GM20431 (cell line): ENCODE results near the gene TNFRSF14.

Source experiments
- in situ Hi-C: fragments of 300-500 bp; cut with MseI, MboI; formaldehyde crosslinking; loops from one replicate; pipeline ENCODE4 v1.15.0; 2020; ENCODE audit warnings: low sequenced_read_pairs; ENCODE audit not compliant: unreplicated experiment

The TNFRSF14 gene

DNA sequence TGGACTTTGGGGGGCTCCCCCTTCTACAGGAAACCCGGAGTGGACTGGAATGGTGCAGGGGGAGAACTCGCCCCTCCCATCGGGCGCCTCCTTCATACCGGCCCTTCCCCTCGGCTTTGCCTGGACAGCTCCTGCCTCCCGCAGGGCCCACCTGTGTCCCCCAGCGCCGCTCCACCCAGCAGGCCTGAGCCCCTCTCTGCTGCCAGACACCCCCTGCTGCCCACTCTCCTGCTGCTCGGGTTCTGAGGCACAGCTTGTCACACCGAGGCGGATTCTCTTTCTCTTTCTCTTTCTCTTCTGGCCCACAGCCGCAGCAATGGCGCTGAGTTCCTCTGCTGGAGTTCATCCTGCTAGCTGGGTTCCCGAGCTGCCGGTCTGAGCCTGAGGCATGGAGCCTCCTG lies at the start of gene TNFRSF14:
Gene TNFRSF14, plus strand, starts transcription at position 95 of the 401 bp plus-strand sequence. Its CDS starts 294 bp downstream, at position 389.
- in situ Hi-C loops = no loop called here

DNA sequence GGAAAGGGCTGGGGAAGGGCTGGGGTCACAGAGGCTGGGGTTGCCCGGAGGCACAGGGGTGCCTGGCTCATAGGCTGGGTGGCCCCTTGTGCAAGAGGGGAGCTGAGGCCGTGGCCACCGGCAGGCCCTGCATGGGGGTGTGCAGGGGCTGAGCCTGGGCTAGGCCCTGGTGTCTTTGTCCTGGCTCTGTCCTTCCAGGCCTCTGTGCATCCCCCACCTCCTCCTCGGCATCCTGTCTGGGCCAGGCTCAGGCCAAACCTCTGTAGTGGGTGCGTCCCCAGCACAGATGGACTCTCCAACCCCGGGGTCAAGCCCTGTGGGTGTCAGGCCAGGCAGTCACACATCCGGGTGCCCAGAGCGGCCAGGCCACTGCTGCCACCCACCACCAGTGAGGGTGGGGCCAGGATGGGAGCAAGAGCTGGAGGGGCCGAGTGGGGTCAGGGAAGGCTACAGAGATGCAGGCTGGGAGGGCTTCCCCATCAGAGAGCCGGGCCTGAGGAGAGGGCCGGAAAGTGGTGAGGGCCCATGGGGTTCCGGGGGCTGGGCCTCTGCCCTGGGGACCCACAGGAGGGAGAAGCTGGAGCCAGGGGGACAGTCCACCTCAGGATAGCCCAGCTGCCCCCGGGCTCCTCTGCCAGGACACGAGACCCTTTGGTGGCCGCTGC lies 49.1 kb upstream of the TNFRSF14 start:
- in situ Hi-C loops = no loop called here

DNA sequence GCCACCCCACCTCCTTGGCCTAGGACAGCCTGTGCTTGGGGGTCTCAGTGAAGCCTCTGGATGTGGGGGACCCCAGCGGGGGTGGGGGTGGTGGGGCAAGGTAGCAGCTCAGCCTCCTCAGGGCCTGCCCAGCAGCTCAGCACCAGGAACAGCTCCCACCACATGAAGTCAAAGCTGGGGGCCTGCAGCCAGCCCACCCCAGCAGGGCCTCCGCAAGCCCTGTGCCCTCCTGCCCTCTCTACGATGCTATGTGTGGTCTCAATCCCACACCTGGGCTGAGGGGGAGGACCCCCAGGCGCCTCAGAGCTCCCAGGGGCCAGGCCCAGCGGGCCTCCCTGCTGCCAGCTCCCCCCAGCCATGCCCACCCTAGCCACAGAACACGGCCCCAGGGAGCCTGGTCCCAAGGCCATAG lies 48.4 kb upstream of the TNFRSF14 start:
- in situ Hi-C loops = no loop called here

DNA sequence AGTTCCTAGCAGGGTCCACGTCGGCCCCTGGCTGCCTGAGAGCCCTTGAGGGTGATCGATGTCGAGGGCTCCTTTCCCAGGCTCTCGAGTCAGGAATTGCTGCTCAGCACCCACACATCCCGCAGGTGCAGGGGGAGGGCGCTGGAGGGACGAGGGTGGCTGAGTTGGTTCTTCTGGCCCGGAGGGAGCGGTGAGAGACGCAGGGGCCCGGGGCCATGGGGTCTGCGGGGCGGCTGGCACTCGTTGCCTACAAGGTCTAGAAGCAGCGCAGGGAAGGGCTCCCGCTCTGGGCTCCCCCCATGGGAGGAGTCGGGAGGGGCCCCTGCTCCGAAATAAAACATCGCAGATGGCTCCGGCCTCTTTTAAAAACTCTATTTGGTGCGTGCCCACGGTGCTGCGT lies 48.0 kb upstream of the TNFRSF14 start:
- in situ Hi-C loops = no loop called here

DNA sequence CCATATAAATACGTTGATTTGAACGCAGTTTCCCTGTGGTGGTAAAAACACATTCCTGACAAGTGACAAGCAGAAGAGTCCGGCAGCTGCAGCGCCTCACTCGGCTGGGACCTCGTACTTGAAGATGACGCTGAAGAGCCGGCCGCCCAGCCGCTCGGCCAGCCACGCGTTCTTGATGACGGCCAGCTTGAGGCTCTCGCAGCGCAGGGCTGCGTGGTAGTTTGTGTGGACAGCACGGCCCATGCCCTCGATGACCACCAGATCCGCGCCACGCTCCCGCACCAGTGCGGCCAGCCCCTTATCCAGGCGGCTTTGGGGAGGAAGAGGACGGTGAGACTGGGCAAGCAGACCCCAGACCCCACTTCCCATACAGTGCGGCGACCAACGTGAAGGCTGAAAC lies 47.4 kb upstream of the TNFRSF14 start:
- in situ Hi-C loops = no loop called here

DNA sequence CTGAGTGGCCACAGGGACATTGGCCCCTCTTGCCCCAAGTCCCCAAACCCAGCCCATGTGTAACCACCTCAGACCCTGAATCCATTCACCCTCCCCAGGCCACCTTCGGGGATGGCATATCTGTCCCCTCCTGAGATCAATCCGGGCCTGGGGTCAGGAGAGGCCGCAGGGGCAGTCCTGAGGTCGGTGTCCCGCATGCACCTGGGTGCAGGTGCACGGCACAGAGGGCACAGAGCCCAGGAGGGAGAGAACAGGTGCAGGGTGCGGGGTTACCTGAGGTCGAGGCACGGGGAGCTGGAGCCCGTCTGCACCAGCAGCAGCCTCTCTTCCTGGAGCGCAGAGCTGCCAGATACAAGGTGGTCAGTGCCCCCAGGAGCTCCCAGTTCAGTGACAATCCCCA lies 46.6 kb upstream of the TNFRSF14 start:
- in situ Hi-C loops = no loop called here

DNA sequence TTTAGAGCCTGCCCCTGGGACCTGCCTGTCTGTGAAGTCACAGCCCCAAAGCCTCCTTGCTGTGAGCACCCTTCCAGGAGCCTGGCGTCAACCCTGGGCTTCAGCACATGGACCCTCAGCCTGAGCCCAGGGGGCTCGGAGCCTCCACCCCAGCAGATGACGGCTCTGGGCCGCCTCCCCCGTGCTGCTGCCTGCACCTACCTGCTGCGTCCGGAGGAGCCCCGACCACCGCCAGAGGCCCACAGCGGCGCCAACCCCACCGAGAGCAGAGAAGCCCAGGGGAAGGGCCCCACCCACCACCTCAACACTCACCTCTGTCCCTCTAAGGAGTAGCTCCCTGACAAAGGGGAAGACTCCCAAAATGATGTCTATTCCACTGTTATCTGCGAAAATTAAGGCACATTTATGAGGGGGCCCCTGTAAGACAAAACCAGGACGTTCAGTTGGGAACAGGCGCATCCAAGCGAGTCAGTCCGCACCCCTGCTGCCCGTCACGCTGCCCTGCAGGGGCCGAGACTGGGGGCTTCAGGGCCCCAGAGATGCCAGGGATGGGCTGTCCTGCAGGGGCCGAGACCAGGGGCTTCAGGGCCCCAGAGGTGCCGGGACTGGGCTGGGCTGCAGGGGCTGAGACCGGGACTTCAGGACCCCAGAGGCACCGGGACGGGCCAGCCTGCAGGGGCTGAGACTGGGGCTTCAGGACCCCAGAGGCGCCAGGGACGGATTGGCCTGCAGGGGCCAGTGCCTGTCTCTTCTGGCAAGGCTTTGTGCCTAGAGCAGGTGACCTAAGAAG lies 45.6 kb upstream of the TNFRSF14 start:
- in situ Hi-C loops = no loop called here

DNA sequence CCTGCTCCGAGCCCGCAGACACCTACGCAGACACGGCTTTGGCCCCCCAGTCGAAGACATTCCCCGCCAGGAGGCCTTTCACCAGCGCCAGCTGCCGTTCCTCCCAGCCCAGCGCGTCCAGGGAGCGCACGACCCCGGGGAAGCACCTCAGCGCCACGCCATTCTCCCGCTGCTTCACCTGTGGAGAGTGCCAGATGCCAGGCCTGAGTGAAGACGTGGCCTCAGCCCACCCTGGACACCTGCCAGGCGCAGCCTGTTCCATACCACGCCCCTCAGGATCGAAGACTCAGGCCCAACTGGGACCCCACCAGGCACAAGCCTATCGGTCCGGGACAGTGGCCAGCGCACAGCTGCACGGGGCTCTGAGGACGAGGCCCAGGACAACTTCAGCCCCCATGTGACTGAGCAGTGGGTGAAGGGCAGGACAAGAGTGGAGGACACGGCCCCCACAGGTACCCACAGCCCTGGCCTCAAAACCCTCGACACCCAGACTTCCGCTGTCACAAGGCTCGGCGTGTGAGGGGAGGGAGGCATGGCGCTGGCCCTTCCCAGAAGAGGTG lies 43.2 kb upstream of the TNFRSF14 start:
- in situ Hi-C loops = no loop called here

DNA sequence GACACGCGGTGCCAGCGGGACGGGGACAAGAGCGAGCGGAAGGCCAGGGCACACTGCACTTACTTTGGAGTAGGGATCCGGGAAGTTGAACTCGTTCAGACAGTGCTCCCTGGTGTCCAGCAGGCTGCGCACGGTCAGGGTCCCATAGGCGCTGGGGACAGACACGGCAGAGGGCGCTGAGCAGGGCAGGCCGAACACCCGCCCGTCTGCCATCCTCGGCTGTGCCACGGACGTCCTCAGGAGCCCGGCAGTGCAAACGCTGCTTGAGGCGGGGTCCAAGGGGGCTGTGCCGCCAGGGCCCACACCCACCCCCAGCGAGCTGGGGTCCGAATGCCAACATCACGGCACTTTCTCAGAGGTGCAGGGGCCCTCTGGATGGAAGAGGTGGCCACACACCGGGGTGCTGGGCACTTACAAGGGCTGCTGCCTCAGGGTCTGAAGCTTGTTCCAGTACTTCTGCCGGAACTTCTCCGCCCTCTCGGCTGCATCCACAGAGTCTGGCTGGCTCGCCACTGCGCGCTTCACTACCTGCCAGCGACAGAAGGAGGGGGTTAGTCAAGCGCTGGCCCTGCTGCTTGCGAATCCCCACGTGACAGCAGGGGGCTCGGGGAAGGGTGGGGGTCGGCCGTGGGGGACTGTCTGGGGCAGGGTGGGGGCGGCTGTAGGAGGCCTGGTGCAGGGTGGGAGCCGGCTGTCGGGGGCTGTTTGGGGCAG lies 42.1 kb upstream of the TNFRSF14 start:
- in situ Hi-C loops = no loop called here

DNA sequence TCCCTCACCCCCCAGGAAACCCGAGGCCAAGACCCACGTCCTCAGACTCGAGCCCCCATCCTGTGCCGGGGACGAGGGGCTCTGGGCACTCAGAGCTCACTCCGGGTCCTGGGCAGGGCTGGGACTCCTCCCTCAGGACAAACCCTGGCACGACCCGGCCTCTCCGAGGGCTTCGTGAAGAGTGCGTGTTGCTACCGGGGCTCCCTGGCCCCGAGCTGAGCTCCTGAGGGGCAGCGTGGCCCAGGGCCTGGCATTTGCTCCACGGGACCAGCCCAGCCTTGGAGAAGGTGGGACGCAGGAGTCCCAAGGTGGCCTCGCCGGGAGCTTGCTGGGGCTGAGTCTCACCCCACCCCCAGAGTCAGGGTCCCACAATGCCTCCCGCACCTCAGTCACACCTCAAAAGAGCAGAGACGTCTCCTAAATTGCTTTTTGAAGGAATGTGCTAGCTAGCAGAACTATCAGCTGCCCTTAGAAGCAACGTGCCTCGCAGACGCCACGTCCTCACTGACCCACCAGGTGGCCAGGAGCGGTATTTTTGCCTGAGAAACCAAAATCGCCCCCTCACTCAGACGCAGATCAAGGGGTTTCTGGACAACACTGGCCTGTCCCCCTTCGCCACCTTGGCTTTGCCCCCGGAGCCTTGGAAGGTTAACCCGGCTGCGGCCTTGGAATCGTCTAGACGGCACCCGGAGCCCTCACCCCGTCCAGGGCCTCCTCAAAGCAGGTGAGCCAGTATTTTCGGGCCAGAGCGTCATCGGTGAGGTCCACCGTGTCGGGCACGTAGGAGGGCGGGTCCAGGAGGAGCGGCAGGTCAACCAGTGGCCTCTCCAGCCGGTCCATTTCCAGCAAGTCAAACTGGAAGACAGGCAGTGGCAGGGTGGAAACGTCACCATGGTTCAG lies 41.1 kb upstream of the TNFRSF14 start:
- in situ Hi-C loops = no loop called here

DNA sequence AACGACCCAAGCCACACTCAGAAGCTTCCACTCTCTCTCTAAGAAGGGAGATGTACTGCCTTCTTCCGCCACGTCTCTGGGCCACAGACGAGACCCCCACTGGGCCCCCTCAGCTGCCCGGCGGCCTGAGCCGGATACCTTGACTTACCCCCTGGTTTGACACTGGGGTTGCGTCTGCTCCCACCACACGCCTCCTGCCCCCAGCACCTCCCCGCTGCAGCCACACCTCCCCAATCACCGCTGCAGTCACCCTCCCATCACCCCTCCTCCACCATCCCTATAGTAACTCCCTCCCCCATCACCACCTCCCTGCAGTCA lies 40.4 kb upstream of the TNFRSF14 start:
- in situ Hi-C loops = no loop called here

DNA sequence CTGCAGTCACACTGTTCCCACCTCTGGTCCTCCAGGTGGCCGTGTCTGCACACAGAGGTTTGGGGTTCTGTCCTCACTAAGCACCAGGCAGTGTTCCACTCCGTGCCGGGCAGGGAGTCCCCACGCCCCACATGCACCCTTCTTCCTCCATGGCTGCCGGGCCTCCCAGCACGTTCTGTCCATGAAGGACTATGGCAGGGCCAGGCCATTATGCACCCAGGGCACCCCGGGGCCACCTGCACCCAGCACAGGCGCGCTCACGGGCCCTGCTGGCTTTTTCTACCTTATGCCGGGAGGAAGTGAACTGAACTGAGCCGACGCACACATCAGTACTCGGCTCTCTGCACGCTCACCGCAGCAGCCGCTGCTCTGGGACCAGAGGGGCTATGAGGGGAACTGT lies 40.0 kb upstream of the TNFRSF14 start:
- in situ Hi-C loops = no loop called here

DNA sequence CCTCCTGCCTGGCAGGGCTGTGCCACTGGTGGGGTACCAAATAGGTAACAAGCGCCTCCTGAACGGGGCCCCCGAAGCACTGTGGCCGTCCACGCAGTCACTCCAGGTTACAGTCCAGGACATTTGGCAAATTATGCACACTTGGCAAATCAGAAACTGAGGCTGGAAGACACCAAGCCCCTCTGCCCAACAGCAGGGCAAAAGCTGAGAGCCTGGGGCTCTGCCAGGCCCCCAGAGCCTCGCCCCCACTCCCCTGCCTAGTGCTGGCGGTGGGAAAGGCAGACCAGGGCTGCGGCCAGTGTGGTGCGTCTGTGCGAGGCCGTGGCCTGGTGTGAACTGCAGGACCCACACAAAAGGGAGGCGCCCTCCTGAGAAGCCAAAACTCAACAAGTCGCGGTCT lies 39.2 kb upstream of the TNFRSF14 start:
- in situ Hi-C loops = no loop called here

DNA sequence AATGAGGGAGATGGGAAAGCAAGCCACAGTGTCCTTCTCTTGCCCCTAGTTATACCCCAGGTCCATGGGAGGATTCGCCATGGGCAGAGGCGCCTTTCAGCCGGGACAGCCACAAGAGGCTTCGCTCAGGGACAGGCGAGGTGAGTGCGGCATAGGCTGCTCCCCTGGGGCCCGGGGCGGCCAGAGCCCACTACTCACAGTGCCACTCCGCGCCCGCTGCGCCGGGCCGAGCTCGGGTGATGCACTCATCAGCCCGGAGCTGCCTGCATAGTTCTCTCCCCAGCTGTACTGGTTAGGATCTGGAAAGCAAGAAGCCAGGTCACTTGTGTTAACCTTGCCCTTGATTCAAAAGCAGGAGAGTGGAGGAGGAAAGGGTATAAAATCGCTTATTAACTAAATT lies 38.2 kb upstream of the TNFRSF14 start:
- in situ Hi-C loops = no loop called here

DNA sequence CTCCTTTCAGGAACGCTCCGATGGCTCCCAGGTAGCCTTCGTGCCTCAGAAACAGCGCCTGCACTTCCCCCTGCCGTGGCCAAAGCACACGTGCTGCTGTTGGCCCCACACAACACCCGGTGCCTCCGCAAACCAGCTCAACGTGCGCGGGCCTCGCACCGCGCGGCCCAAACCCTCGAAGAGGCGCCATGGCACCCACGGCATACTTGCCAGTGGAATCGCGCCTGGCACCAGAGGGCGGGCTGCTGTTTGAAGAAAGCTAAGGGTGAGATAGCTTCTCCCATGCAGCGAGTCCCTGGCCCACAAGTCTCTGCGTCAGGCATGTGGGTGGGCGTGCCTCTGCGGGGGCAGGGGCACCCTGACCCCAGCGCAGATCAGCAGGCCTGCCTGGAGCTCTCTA lies 37.6 kb upstream of the TNFRSF14 start:
- in situ Hi-C loops = no loop called here

DNA sequence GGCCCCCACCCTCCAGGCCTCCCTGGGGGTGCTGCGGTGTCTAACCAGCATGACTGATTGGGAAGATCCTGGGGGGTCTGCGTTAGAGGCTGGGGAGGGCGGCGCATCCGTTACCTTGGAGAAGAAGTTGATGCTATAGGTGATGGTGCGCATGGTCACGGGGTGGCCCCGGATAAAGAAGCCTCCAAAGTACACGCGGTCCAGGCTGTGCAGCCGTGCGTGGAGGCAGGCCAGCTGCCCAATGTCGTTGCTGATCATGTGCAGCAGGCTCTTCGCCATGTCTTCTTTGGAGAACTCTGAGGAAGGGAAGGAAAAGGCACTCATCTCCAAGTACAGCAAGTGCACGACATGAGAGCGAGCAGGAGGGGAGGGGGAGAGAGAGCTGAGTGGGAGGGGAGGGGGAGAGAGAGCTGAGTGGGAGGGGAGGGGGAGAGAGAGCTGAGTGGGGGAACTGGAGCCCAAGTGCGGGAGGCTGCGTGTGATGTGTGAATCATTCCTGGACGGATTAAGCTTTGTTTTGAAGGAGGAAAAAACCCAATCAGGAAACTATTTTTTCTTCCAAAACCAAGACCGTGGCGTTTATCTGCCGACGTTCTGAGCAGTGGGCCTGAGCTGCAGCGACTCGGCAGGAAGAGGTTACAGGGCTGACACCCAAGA lies 37.0 kb upstream of the TNFRSF14 start:
- in situ Hi-C loops = no loop called here

DNA sequence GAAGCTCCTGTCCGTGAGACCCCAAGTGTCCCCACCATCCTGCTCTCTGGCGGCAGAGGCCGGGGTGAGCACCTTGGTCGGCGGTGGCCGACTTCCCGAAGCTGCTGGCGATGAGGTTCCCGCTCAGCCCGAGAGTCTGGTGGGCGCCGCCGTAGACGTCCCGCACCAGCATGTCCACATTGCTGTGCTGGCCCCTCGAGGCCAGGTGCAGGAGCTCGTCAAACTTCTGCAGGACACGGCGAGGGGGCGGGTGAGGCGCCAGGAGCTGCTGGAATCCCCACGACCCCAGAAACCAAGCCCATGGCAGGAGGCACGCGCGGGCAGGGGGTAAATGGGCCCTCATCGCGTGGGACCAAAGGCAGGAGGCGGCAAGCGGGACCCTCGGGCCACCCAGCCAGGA lies 36.4 kb upstream of the TNFRSF14 start:
- in situ Hi-C loops = no loop called here

DNA sequence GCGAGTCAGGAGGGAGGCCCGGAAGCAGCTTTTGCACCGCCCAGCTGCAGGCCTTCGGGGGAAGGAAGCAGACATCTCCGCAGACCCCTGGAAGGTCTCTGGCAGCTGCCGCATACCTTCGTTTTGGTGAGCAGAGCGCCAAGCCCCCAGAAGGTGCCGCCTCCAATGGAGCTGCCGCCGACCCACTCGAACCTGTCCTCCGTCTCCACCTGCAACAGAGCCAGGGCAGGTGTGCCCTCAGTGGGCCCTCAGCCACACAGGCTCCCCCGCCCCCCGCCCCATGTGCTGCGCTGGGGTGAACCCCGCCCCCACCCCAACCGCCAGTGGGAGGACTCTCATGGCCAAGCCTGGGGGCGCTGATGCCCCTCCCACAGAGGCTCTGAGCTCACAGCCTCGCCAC lies 36.0 kb upstream of the TNFRSF14 start:
- in situ Hi-C loops = no loop called here

DNA sequence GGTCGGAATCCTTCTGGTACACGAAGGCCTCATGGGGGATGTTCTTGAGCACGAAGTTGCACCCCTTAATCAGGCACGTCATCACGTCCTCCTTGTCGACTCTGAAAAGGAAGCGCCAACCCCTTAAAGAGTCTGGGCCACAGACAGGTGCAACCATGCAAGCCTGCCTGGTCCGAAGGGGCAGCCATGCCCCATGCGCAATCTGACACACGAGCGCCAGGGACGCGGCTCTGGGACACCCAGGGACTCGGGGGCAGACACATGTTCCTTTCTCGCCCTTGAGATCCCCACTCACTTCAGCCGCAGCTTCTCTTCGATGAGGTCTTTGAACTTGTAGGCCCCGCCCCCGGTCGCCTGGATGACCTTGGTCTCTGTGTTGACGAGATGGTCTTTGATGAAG lies 35.4 kb upstream of the TNFRSF14 start:
- in situ Hi-C loops = no loop called here

DNA sequence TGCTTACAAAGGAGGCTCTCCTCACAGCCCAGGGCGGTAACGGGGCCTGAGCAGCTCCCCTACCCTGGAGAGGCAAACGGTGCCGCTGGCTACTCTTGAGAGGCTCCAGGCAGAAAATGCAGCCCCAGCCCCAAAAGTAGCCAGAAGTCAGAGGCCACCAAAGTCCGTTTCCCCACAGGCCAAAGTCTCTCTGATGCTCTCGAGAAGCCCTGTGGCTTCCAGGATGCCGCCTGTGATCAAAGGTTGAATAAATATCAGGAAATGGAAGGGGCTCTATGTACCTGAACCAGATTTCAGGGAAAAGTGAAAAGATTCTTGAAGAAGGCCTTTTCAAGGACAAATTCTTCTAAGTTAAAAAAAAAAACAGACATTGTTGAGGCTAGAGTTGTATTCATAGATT lies 33.9 kb upstream of the TNFRSF14 start:
- in situ Hi-C loops = no loop called here
